Measurements from ENCODE around the gene PRKCE.

The PRKCE gene

GRCh38 chr2:46066601-46067000 is 415.1 kb downstream of the PRKCE start:
- no peaks in the 10 kb centered on the region for H3K36me3 ChIP-seq (ENCODE audit: control insufficient read depth in 1 of 2, insufficient read depth in 2 of 2, low read depth in 1 of 2, low read length in 2 of 2)
- H4K91ac ChIP-seq (ENCODE audit: low read length) = peak overlapping the region; percentile 73
- no peak overlapping the region for H3K14ac ChIP-seq (ENCODE audit: low read length in 2 of 2)
- H2AFZ ChIP-seq (ENCODE audit: low read depth, low read length) = no peak overlapping the region
- peak overlapping the region in 1 of 2 experiments; percentile 82 for H2BK12ac ChIP-seq (ENCODE audit: low read length in 2 of 2)
- H3K4ac ChIP-seq (ENCODE audit: low read depth in 1 of 2, low read length in 2 of 2) = no peak overlapping the region
- no peak overlapping the region for H2BK15ac ChIP-seq (ENCODE audit: low read depth, poor library complexity, severe bottlenecking)
- 85% methylated on average over 5 of the region's 5 CpGs for WGBS
- H2AK5ac ChIP-seq (ENCODE audit: low read length, severe bottlenecking) = peak overlapping the region; percentile 98
- peaks cover 11% of the 10 kb centered on the region for H3K4me1 ChIP-seq (ENCODE audit: control insufficient read depth, insufficient read depth, low read depth, low read length)
- no peak overlapping the region for H3K18ac ChIP-seq (ENCODE audit: low read depth in 1 of 2, low read length in 2 of 2)
- H3K9me3 ChIP-seq (ENCODE audit: control insufficient read depth, low read length) = no peaks in the 10 kb centered on the region
- no peak overlapping the region for H3K23ac ChIP-seq (ENCODE audit: low read length in 2 of 2)
- no peak overlapping the region for H3K4me3 ChIP-seq (ENCODE audit: insufficient read depth in 1 of 2, low read depth in 1 of 2, low read length in 2 of 2)
- no peak overlapping the region for H3K27ac ChIP-seq (ENCODE audit: low read length, poor library complexity, severe bottlenecking)
- H2BK5ac ChIP-seq (ENCODE audit: low read depth, low read length, poor library complexity, severe bottlenecking) = peak overlapping the region; percentile 36
- H4K8ac ChIP-seq (ENCODE audit: low read length) = peak overlapping the region; percentile 84
- H2BK120ac ChIP-seq (ENCODE audit: low read depth, low read length) = no peak overlapping the region
- peaks cover 1% of the 10 kb centered on the region for H3K79me1 ChIP-seq (replicated peaks; ENCODE audit: low read length, poor library complexity, severe bottlenecking)
- H3K4me2 ChIP-seq (ENCODE audit: low read length, poor library complexity, severe bottlenecking) = no peak overlapping the region
- no peak overlapping the region for H3K9ac ChIP-seq (ENCODE audit: low read length)
- peak; percentile 65 for DNase-seq
- no peaks in the 10 kb centered on the region for H3K27me3 ChIP-seq (ENCODE audit: control insufficient read depth in 1 of 2, insufficient read depth in 1 of 2, low read length in 2 of 2)

- no peak overlapping the region for H3K4me2 ChIP-seq (ENCODE audit: low read length, poor library complexity, severe bottlenecking)
- no peaks in the 10 kb centered on the region for H3K27me3 ChIP-seq (ENCODE audit: control insufficient read depth in 1 of 2, insufficient read depth in 1 of 2, low read length in 2 of 2)
- peak overlapping the region; percentile 91 for H2AK5ac ChIP-seq (ENCODE audit: low read length, severe bottlenecking)
- no peak overlapping the region for H2BK120ac ChIP-seq (ENCODE audit: low read depth, low read length)
- H3K14ac ChIP-seq (ENCODE audit: low read length in 2 of 2) = no peak overlapping the region
- H2BK15ac ChIP-seq (ENCODE audit: low read depth, poor library complexity, severe bottlenecking) = peak overlapping the region; percentile 56
- H3K4me3 ChIP-seq (ENCODE audit: insufficient read depth in 1 of 2, low read depth in 1 of 2, low read length in 2 of 2) = no peak overlapping the region
- H3K36me3 ChIP-seq (ENCODE audit: control insufficient read depth in 1 of 2, insufficient read depth in 2 of 2, low read depth in 1 of 2, low read length in 2 of 2) = no peaks in the 10 kb centered on the region
- peak overlapping the region; percentile 94 for H4K8ac ChIP-seq (ENCODE audit: low read length)
- DNase-seq = no peak
- H3K79me1 ChIP-seq (replicated peaks; ENCODE audit: low read length, poor library complexity, severe bottlenecking) = peaks cover 1% of the 10 kb centered on the region
- H3K4me1 ChIP-seq (ENCODE audit: control insufficient read depth, insufficient read depth, low read depth, low read length) = peaks cover 11% of the 10 kb centered on the region
- no peak overlapping the region for H3K9ac ChIP-seq (ENCODE audit: low read length)
- no peak overlapping the region for H2BK5ac ChIP-seq (ENCODE audit: low read depth, low read length, poor library complexity, severe bottlenecking)
- H3K18ac ChIP-seq (ENCODE audit: low read depth in 1 of 2, low read length in 2 of 2) = peak overlapping the region; percentile 44 to 84
- no peak overlapping the region for H2AFZ ChIP-seq (ENCODE audit: low read depth, low read length)
- H2BK12ac ChIP-seq (ENCODE audit: low read length in 2 of 2) = peak overlapping the region; percentile 75 to 96
- peak overlapping the region; percentile 60 to 88 for H3K4ac ChIP-seq (ENCODE audit: low read depth in 1 of 2, low read length in 2 of 2)
- H4K91ac ChIP-seq (ENCODE audit: low read length) = peak overlapping the region; percentile 79
- no peaks in the 10 kb centered on the region for H3K9me3 ChIP-seq (ENCODE audit: control insufficient read depth, low read length)
- peak overlapping the region in 1 of 2 experiments; percentile 40 for H3K23ac ChIP-seq (ENCODE audit: low read length in 2 of 2)
- WGBS = 92% methylated on average over 2 of the region's 3 CpGs
- peak overlapping the region; percentile 86 for H3K27ac ChIP-seq (ENCODE audit: low read length, poor library complexity, severe bottlenecking)
Measured at GRCh38 chr2:46067062-46067461, 415.6 kb downstream of the PRKCE start.

DNA sequence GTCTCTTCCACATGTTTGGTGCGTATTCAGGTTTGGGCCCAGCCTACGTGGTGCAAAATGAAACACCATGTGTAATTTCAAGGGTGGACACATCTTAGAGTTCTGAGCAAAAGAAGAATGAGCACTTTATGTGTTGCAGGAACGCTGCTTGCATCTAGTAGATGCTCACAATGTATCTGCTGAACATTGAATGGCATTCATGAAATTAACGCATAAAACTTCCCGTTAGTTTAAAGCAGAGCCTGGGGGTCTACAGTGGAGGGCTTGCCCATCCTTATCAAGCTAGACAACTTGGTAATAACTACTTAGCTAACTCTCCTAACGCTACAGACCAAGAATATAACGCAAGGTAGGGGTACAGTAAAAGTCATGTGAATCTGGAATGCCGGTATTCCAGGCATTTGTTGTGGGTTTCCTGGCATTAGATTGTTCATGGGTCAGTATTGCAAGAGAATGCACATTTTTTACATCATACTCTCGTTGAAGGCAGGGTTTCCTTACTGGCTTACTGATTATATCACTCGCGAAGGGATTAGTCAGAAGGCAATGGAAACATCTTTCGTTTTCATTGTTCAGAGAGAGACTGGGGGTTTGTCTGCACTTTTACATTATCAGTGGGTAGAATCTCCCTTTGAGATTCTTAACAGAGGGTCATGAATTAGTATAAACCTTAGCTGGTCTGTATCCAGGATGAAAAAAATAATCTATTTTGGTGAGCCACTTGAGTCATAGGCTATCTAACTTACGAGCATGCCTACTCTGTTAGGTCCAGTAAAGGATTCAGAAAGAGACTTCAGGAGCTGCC is 416.2 kb downstream of the PRKCE start:
- peak overlapping the region; percentile 79 for H4K91ac ChIP-seq (ENCODE audit: low read length)
- H3K14ac ChIP-seq (ENCODE audit: low read length in 2 of 2) = no peak overlapping the region
- H2BK12ac ChIP-seq (ENCODE audit: low read length in 2 of 2) = peak overlapping the region; percentile 75 to 96
- peak overlapping the region; percentile 56 for H2BK15ac ChIP-seq (ENCODE audit: low read depth, poor library complexity, severe bottlenecking)
- no peaks in the 10 kb centered on the region for H3K9me3 ChIP-seq (ENCODE audit: control insufficient read depth, low read length)
- peak overlapping the region; percentile 44 to 84 for H3K18ac ChIP-seq (ENCODE audit: low read depth in 1 of 2, low read length in 2 of 2)
- H3K4me3 ChIP-seq (ENCODE audit: insufficient read depth in 1 of 2, low read depth in 1 of 2, low read length in 2 of 2) = no peak overlapping the region
- peak; percentile 98 for DNase-seq
- H4K8ac ChIP-seq (ENCODE audit: low read length) = peak overlapping the region; percentile 94
- H3K27me3 ChIP-seq (ENCODE audit: control insufficient read depth in 1 of 2, insufficient read depth in 1 of 2, low read length in 2 of 2) = no peaks in the 10 kb centered on the region
- peak overlapping the region; percentile 60 to 88 for H3K4ac ChIP-seq (ENCODE audit: low read depth in 1 of 2, low read length in 2 of 2)
- H3K36me3 ChIP-seq (ENCODE audit: control insufficient read depth in 1 of 2, insufficient read depth in 2 of 2, low read depth in 1 of 2, low read length in 2 of 2) = no peaks in the 10 kb centered on the region
- H3K9ac ChIP-seq (ENCODE audit: low read length) = no peak overlapping the region
- H2BK120ac ChIP-seq (ENCODE audit: low read depth, low read length) = no peak overlapping the region
- H2BK5ac ChIP-seq (ENCODE audit: low read depth, low read length, poor library complexity, severe bottlenecking) = no peak overlapping the region
- peak overlapping the region in 1 of 2 experiments; percentile 40 for H3K23ac ChIP-seq (ENCODE audit: low read length in 2 of 2)
- 46% methylated on average over 11 of the region's 13 CpGs for WGBS
- H3K79me1 ChIP-seq (replicated peaks; ENCODE audit: low read length, poor library complexity, severe bottlenecking) = peaks cover 1% of the 10 kb centered on the region
- peak overlapping the region; percentile 94 for H3K27ac ChIP-seq (ENCODE audit: low read length, poor library complexity, severe bottlenecking)
- no peak overlapping the region for H2AFZ ChIP-seq (ENCODE audit: low read depth, low read length)
- H3K4me1 ChIP-seq (ENCODE audit: control insufficient read depth, insufficient read depth, low read depth, low read length) = peaks cover 11% of the 10 kb centered on the region
- H3K4me2 ChIP-seq (ENCODE audit: low read length, poor library complexity, severe bottlenecking) = no peak overlapping the region
- H2AK5ac ChIP-seq (ENCODE audit: low read length, severe bottlenecking) = peak overlapping the region; percentile 91

DNA sequence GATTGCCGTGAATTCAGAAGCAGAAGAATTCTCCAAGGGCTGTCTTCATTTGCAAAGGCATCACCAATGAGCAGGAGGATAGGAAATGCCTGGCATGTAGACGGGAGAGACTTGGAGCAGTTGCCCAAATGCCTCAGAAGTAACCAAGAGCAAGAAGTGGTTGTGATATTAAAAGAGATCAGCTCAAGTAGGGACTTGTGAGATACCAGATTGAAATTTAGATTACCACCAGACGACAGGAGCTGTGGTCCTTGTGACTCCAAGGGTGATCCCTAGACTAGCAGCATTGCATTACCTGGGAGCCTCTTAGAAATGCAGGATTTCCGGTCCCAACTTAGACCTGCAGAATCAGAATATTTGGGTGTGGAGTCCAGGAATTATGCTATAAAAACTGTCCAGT is 417.2 kb downstream of the PRKCE start:
- no peak overlapping the region for H3K23ac ChIP-seq (ENCODE audit: low read length in 2 of 2)
- no peak overlapping the region for H4K8ac ChIP-seq (ENCODE audit: low read length)
- H4K91ac ChIP-seq (ENCODE audit: low read length) = no peak overlapping the region
- 89% methylated on average over 4 of the region's 4 CpGs for WGBS
- H2AFZ ChIP-seq (ENCODE audit: low read depth, low read length) = no peak overlapping the region
- no peaks in the 10 kb centered on the region for H3K27me3 ChIP-seq (ENCODE audit: control insufficient read depth in 1 of 2, insufficient read depth in 1 of 2, low read length in 2 of 2)
- H3K18ac ChIP-seq (ENCODE audit: low read depth in 1 of 2, low read length in 2 of 2) = peak overlapping the region in 1 of 2 experiments; percentile 23
- no peak overlapping the region for H2BK15ac ChIP-seq (ENCODE audit: low read depth, poor library complexity, severe bottlenecking)
- H3K4ac ChIP-seq (ENCODE audit: low read depth in 1 of 2, low read length in 2 of 2) = no peak overlapping the region
- no peak for DNase-seq
- no peak overlapping the region for H3K4me2 ChIP-seq (ENCODE audit: low read length, poor library complexity, severe bottlenecking)
- H3K79me1 ChIP-seq (replicated peaks; ENCODE audit: low read length, poor library complexity, severe bottlenecking) = peaks cover 1% of the 10 kb centered on the region
- H2BK5ac ChIP-seq (ENCODE audit: low read depth, low read length, poor library complexity, severe bottlenecking) = no peak overlapping the region
- no peak overlapping the region for H3K14ac ChIP-seq (ENCODE audit: low read length in 2 of 2)
- peak overlapping the region; percentile 94 for H3K27ac ChIP-seq (ENCODE audit: low read length, poor library complexity, severe bottlenecking)
- H3K36me3 ChIP-seq (ENCODE audit: control insufficient read depth in 1 of 2, insufficient read depth in 2 of 2, low read depth in 1 of 2, low read length in 2 of 2) = no peaks in the 10 kb centered on the region
- H3K4me3 ChIP-seq (ENCODE audit: insufficient read depth in 1 of 2, low read depth in 1 of 2, low read length in 2 of 2) = no peak overlapping the region
- peak overlapping the region; percentile 42 for H2AK5ac ChIP-seq (ENCODE audit: low read length, severe bottlenecking)
- H3K4me1 ChIP-seq (ENCODE audit: control insufficient read depth, insufficient read depth, low read depth, low read length) = peaks cover 15% of the 10 kb centered on the region
- no peak overlapping the region for H2BK120ac ChIP-seq (ENCODE audit: low read depth, low read length)
- H3K9ac ChIP-seq (ENCODE audit: low read length) = no peak overlapping the region
- H2BK12ac ChIP-seq (ENCODE audit: low read length in 2 of 2) = peak overlapping the region in 1 of 2 experiments; percentile 85
- H3K9me3 ChIP-seq (ENCODE audit: control insufficient read depth, low read length) = no peaks in the 10 kb centered on the region

Measured in mesenchymal stem cell (in vitro differentiated cells and primary cell).